Transverse colon (tissue), 4 donors: ENCODE data around the gene B4GALNT3. TPM values are rescaled to one million over a fixed set of nuclear protein-coding genes. Genes with fewer than 3 reads are reported as not detected.

Experiments
- DNase-seq: peaks from one replicate; pipeline ENCODE4 v3.0.0-alpha.2; 2019
- H3K27ac ChIP-seq, 4 donors: fragments of 200-600 bp; sonication (generic); 2 replicates each; pipeline ENCODE4 v1.5.1; 2016 to 2018; ENCODE audit warnings: inconsistent platforms in 4 of 4
- H3K27me3 ChIP-seq: fragments of 200-600 bp; sonication (generic); 2 replicates; pipeline ENCODE4 v1.5.1; 2017; ENCODE audit warnings: inconsistent platforms
- H3K36me3 ChIP-seq, 4 donors: fragments of 200-600 bp; sonication (generic); 2 replicates each; pipeline ENCODE4 v1.5.1; 2017 to 2019; ENCODE audit warnings: inconsistent platforms in 4 of 4
- H3K4me1 ChIP-seq, 4 donors: fragments of 200-600 bp; sonication (generic); 2 replicates each; pipeline ENCODE4 v1.5.1; 2017 to 2020; ENCODE audit warnings: inconsistent platforms in 4 of 4
- H3K4me3 ChIP-seq, 4 donors: fragments of 200-600 bp; sonication (generic); 1 replicate in 1 of 4; 2 replicates in 3 of 4; pipeline versions ENCODE4 v1.5.1 to v1.6.1; 2017 to 2019; ENCODE audit warnings: inconsistent platforms in 4 of 4
- H3K9me3 ChIP-seq, 2 donors: fragments of 200-600 bp; sonication (generic); 2 replicates each; pipeline ENCODE4 v1.5.1; 2017 to 2019; ENCODE audit warnings: inconsistent platforms in 2 of 2
- CTCF ChIP-seq, 5 experiments: fragments of 200-600 bp in 3 of 5; fragments of 450-650 bp in 2 of 5; sonication (generic) in 3 of 5; IDR thresholded peaks; 1 replicate in 2 of 5; 2 replicates in 3 of 5; pipeline ENCODE4 v1.5.1; 2016 to 2017; ENCODE audit warnings: antibody characterized with exemption in 5 of 5, inconsistent platforms in 3 of 5, mild to moderate bottlenecking in 2 of 5, moderate library complexity in 1 of 5
- EP300 ChIP-seq: sonication (generic); formaldehyde crosslinking; IDR thresholded peaks from one replicate; pipeline ENCODE4 v1.6.1; 2017; ENCODE audit warnings: antibody characterized with exemption, low read depth
- POLR2A ChIP-seq: fragments of 450-650 bp; IDR thresholded peaks from one replicate; pipeline ENCODE4 v1.6.1; 2016; ENCODE audit warnings: antibody characterized with exemption, mild to moderate bottlenecking, moderate library complexity
- POLR2AphosphoS5 ChIP-seq, 3 donors: sonication (generic); formaldehyde crosslinking; IDR thresholded peaks; one replicate each; pipeline ENCODE4 v1.6.1; 2016; ENCODE audit warnings: antibody characterized with exemption in 3 of 3
- WGBS, 2 donors: methylation state at CpG; one replicate each; pipeline ENCODE4 v1.1.5; 2018; ENCODE audit warnings: low coverage in 1 of 2; 5-methylcytosine and 5-hydroxymethylcytosine counted together
- in situ Hi-C, 4 donors: fragments of 200-750 bp; cut with MboI; loops; one replicate each; pipeline versions ENCODE4 v1.15.0 to v1.15.1; 2017; ENCODE audit warnings: low sequenced_read_pairs in 3 of 4, low pct_ligation_motif_present in 1 of 4, low pct_unique_long_range_greater_than_20kb in 1 of 4
- intact Hi-C: fragments of 100-400 bp; cut with DNase I; formaldehyde crosslinking; loops from one replicate; pipeline ENCODE4 v1.15.1; 2023; ENCODE audit warnings: low total_unique reads
- total RNA-seq, 4 donors: library from RNA; depleted of rRNA; stranded (reverse); fragments of >200 nt; gene quantifications; one replicate each; pipeline ENCODE4 v1.1.0, GENCODE V29; 2016

The B4GALNT3 gene
- total RNA-seq, 4 donors from 2014 or later, result 49.8 to 166 (median 93.4) TPM

DNA sequence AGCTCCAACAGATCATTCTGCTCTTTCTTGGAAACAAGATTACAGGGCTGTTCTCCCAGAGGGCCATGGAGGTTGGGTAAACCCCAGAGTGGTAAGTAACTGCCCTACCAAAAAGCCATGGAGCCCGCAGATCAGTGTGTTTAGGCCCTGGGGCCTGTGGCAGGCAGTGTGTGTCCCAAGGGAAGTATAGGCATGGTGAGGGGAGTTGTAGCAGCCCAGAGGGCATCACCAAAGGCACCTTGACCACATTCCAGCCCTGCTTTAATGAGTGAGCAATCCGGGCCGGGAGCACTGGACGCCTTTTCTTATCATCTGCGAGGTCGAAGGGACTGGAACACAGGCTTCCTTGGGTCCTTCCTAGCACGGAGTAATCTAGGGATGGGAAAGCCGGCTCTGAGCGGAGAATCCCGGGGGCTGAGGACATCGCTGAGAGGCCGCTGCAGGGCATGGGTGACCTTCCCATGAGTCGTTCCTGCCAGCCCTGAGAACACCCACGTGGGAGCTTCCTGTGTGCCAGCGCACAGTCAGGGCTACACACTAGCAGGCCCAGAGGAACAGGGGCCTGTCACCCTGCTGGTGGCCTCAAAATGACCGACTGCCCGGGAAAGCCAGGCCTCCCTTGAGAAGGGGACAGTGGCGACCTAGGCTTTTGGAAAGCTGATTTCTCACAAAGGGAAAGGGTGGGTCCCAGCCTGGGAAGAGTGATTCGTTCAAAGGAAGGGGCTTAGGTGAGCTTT is 112.2 kb downstream of the B4GALNT3 start:
- no peak for DNase-seq
- WGBS, 2 donors, result 72 to 100% methylated on average over 1 to 19 of the region's 19 CpGs
- in situ Hi-C loops (loop anchor here in 3 of 4 donors (5.0 to 25.0 kb wide), 5 partner anchors 180 to 383 kb away; partner anchors contain the start of genes RAD52 (in 1 of the 3) and WNK1 (in 1 of the 3)), intact Hi-C loops (loop anchor here (2.0 kb wide), 2 partner anchors 71 to 377 kb away; partner anchors contain the start of gene RAD52)
- H3K9me3 ChIP-seq, result no peaks in the 10 kb centered on the region
- no peak overlapping the region for H3K4me3 ChIP-seq
- peaks cover 16 to 66% (median 44%) of the 10 kb centered on the region in 4 donors for H3K4me1 ChIP-seq
- H3K27me3 ChIP-seq, result no peaks in the 10 kb centered on the region
- TF ChIP-seq CTCF (IDR thresholded peaks at IDR 0.05), result no peak
- peak overlapping the region; percentile 93 to 95 (median 94) for H3K27ac ChIP-seq
- no peaks in the 10 kb centered on the region for H3K36me3 ChIP-seq

DNA sequence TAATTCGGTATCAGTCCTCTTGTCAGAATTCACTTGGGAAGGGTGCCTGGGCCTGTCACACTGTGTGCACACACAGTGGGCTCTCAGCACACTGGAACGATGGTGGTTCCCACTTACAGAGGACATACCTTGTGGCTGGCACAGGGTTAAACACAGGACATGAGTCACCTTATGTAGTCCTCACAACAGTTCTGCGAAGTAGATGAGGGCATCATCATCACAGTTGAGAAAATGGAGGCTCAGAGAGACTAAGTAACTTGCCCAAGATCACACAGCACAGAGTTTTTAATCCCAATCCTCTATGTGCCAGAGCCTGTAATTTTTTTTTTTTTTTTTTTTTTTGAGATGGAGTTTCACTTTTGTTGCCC is 112.8 kb downstream of the B4GALNT3 start:
- TF ChIP-seq EP300 (no peak), CTCF (IDR thresholded peaks at IDR 0.05) (no peak), POLR2AphosphoS5 (IDR thresholded peaks at IDR 0.05) (no peak), POLR2A (no peak)
- 80 to 82% methylated on average over 1 to 3 of the region's 3 CpGs for WGBS, 2 donors
- no peaks in the 10 kb centered on the region for H3K36me3 ChIP-seq
- no peak for DNase-seq
- in situ Hi-C loops, result loop anchor here in 3 of 4 donors (5.0 to 25.0 kb wide), 5 partner anchors 180 to 382 kb away; partner anchors contain the start of genes RAD52 (in 1 of the 3) and WNK1 (in 1 of the 3)
- H3K4me3 ChIP-seq, result no peak overlapping the region
- no peaks in the 10 kb centered on the region for H3K9me3 ChIP-seq
- peak overlapping the region; percentile 93 to 95 (median 94) for H3K27ac ChIP-seq
- peaks cover 16 to 66% (median 44%) of the 10 kb centered on the region in 4 donors for H3K4me1 ChIP-seq
- intact Hi-C loops, result loop anchor here (2.0 kb wide), 1 partner anchor 70 kb away; no protein-coding TSS in a partner anchor
- H3K27me3 ChIP-seq, result no peaks in the 10 kb centered on the region

DNA sequence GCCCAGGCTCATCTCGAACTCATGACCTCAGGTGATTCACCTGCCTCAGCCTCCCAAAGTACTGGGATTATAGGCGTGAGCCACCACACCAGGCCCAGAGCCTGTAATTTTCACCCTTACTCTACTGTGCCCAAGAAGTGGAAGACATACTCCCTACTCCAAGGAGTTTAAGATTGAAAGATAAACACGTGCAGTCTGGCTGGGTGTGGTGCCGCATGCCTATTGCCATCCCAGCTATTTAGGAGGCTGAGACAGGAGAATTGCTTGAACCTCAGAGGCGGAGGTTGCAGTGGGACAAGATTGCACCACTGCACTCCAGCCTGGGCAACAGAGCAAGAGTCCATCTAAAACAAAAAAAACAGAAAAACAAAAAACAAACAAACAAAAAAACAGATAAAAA is 113.5 kb downstream of the B4GALNT3 start:
- Histone ChIP-seq H3K9me3 (no peaks in the 10 kb centered on the region), H3K36me3 (no peaks in the 10 kb centered on the region), H3K4me1 (peaks cover 16 to 59% (median 42%) of the 10 kb centered on the region in 4 donors), H3K27me3 (no peaks in the 10 kb centered on the region), H3K4me3 (no peak overlapping the region), H3K27ac (no peak overlapping the region)
- intact Hi-C loops, result loop anchor here (2.0 kb wide), 1 partner anchor 70 kb away; no protein-coding TSS in a partner anchor
- WGBS, 2 donors, result 80 to 83% methylated on average over 4 to 5 of the region's 5 CpGs
- TF ChIP-seq POLR2A (no peak), CTCF (IDR thresholded peaks at IDR 0.05) (no peak), EP300 (no peak), POLR2AphosphoS5 (IDR thresholded peaks at IDR 0.05) (no peak)
- in situ Hi-C loops, result loop anchor here in 3 of 4 donors (5.0 to 25.0 kb wide), 5 partner anchors 179 to 382 kb away; partner anchors contain the start of genes RAD52 (in 1 of the 3) and WNK1 (in 1 of the 3)
- DNase-seq, result no peak

GRCh38 chr12:574475-575128 is 114.9 kb downstream of the B4GALNT3 start:
- H3K36me3 ChIP-seq, result no peaks in the 10 kb centered on the region
- TF ChIP-seq POLR2A, result no peak
- TF ChIP-seq EP300, result no peak
- TF ChIP-seq POLR2AphosphoS5 (IDR thresholded peaks at IDR 0.05), result no peak
- no peak for TF ChIP-seq CTCF (IDR thresholded peaks at IDR 0.05)
- peak overlapping the region in 3 of 4 donors; percentile 56 to 69 (median 62) for H3K27ac ChIP-seq
- H3K4me1 ChIP-seq, result peaks cover 16 to 45% (median 32%) of the 10 kb centered on the region in 4 donors
- H3K27me3 ChIP-seq, result no peaks in the 10 kb centered on the region
- 72% methylated on average over 3 of the region's 3 CpGs; no CpG with 5 or more reads in 1 of the 2 donors for WGBS, 2 donors
- no peak overlapping the region for H3K4me3 ChIP-seq
- H3K9me3 ChIP-seq, result no peaks in the 10 kb centered on the region
- in situ Hi-C loops (loop anchor here (5.0 to 25.0 kb wide), 7 partner anchors 163 to 380 kb away; partner anchors contain the start of genes RAD52 (in 1 of the 4) and WNK1 (in 1 of the 4)), intact Hi-C loops (loop anchor here (5.0 kb wide), 1 partner anchor 178 kb away; the partner anchor contains the start of gene WNK1)
- no peak for DNase-seq
